ENCODE measurements around the gene USP7.

The USP7 gene

GRCh38 chr16:8887431-8887765 lies 76.3 kb downstream of the USP7 start:
- DNase-seq (ENCODE audit: extremely low read depth, low read depth): no peak
- no peak for TF ChIP-seq CTCF (IDR thresholded peaks at IDR 0.05; ENCODE audit: low read depth, low read length, missing control alignments)

GRCh38 chr16:8886593-8887430 lies 76.9 kb downstream of the USP7 start:
- no peak overlapping the region for H3K4me3 ChIP-seq (replicated peaks; ENCODE audit: low read depth, low read length)
- no peak for TF ChIP-seq CTCF (IDR thresholded peaks at IDR 0.05; ENCODE audit: low read depth, low read length, missing control alignments)
- no peak for DNase-seq (ENCODE audit: extremely low read depth, low read depth)

More at GRCh38 chr16:8887431-8887765, 76.3 kb downstream of the USP7 start:
- no peak overlapping the region for H3K4me3 ChIP-seq (replicated peaks; ENCODE audit: low read depth, low read length)

- no peak for TF ChIP-seq CTCF (IDR thresholded peaks at IDR 0.05; ENCODE audit: low read depth, low read length, missing control alignments)
- no peak for DNase-seq (ENCODE audit: extremely low read depth, low read depth)
- H3K4me3 ChIP-seq (replicated peaks; ENCODE audit: low read depth, low read length): no peak overlapping the region
These were observed 77.8 kb downstream of the USP7 start for GRCh38 chr16:8885674-8886592.

- TF ChIP-seq CTCF (IDR thresholded peaks at IDR 0.05; ENCODE audit: low read depth, low read length, missing control alignments): no peak
- no peak overlapping the region for H3K4me3 ChIP-seq (replicated peaks; ENCODE audit: low read depth, low read length)
- DNase-seq (ENCODE audit: extremely low read depth, low read depth): no peak
These were observed 80.9 kb downstream of the USP7 start for GRCh38 chr16:8882725-8883377.

GRCh38 chr16:8882041-8882617 lies 81.6 kb downstream of the USP7 start, which contains the start of gene LITAFD:
Gene LITAFD (plus strand): TSS chr16:8882351. CDS start chr16:8884356, 2,005 bp downstream.
- DNase-seq (ENCODE audit: extremely low read depth, low read depth): no peak
- H3K4me3 ChIP-seq (replicated peaks; ENCODE audit: low read depth, low read length): no peak within 1 kb of the TSS
- TF ChIP-seq CTCF (IDR thresholded peaks at IDR 0.05; ENCODE audit: low read depth, low read length, missing control alignments): no peak

- no peak for TF ChIP-seq CTCF (IDR thresholded peaks at IDR 0.05; ENCODE audit: low read depth, low read length, missing control alignments)
These were observed 82.7 kb downstream of the USP7 start for GRCh38 chr16:8880839-8881510.

More at GRCh38 chr16:8880839-8881510, 82.7 kb downstream of the USP7 start:
- no peak for DNase-seq (ENCODE audit: extremely low read depth, low read depth)
- H3K4me3 ChIP-seq (replicated peaks; ENCODE audit: low read depth, low read length): no peak overlapping the region
